Suprapubic skin (tissue), 3 donors: Measurements from ENCODE around the gene GLB1L2.

Experiments used
- EP300 ChIP-seq: sonication (generic); formaldehyde crosslinking; IDR thresholded peaks from one replicate; pipeline ENCODE4 v1.6.1; 2017; ENCODE audit warnings: antibody characterized with exemption
- POLR2A ChIP-seq, 2 donors: fragments of 450-650 bp; IDR thresholded peaks; one replicate each; pipeline ENCODE4 v1.6.1; 2017; ENCODE audit warnings: antibody characterized with exemption in 2 of 2, mild to moderate bottlenecking in 2 of 2, moderate library complexity in 2 of 2
- TF ChIP-seq, protein P1 (sequence below), 2 donors: fragments of 200-600 bp in 1 of 2; fragments of 450-650 bp in 1 of 2; sonication (generic) in 1 of 2; IDR thresholded peaks; one replicate each; pipeline ENCODE4 v1.5.1; 2016 to 2019; ENCODE audit warnings: antibody characterized with exemption in 2 of 2, mild to moderate bottlenecking in 1 of 2, moderate library complexity in 1 of 2

DNA sequence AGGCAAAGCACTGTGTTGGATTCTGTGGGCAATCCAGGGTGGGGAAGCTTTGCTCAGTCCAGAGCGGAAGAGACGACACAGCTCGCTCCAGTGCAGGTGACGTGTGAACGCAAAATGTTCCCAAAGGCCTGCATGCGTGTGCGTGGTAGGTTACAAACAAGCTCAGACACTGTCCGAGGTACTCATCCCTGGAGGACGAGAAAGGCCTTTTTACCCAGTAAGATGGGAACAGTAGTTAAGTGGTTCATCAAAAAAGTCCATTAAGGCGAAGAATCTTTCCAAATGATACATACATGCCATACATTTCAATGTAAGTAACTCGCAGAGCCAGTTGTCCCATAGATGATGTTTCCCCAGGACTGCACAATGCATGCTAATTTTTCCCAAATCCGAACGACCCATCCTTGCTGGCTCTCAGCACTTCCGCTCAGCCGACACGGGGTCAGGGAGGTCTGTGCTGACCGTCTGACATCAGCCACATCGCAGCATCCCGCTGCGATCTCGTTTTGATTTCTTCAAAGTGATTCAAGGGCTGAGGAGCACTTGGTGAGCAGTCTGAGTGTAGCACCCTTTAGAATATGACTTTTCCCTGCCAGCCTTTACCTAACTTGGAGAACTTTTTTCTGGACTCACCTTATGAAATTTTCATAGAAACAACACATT lies 61.3 kb downstream of the GLB1L2 start:
- TF ChIP-seq, protein P1, sequence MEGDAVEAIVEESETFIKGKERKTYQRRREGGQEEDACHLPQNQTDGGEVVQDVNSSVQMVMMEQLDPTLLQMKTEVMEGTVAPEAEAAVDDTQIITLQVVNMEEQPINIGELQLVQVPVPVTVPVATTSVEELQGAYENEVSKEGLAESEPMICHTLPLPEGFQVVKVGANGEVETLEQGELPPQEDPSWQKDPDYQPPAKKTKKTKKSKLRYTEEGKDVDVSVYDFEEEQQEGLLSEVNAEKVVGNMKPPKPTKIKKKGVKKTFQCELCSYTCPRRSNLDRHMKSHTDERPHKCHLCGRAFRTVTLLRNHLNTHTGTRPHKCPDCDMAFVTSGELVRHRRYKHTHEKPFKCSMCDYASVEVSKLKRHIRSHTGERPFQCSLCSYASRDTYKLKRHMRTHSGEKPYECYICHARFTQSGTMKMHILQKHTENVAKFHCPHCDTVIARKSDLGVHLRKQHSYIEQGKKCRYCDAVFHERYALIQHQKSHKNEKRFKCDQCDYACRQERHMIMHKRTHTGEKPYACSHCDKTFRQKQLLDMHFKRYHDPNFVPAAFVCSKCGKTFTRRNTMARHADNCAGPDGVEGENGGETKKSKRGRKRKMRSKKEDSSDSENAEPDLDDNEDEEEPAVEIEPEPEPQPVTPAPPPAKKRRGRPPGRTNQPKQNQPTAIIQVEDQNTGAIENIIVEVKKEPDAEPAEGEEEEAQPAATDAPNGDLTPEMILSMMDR (IDR thresholded peaks at IDR 0.05), result no peak
- TF ChIP-seq POLR2A (IDR thresholded peaks at IDR 0.05) (no peak), EP300 (no peak)
